ENCODE measurements around the gene KLHL29.

KLHL29 gene

DNA sequence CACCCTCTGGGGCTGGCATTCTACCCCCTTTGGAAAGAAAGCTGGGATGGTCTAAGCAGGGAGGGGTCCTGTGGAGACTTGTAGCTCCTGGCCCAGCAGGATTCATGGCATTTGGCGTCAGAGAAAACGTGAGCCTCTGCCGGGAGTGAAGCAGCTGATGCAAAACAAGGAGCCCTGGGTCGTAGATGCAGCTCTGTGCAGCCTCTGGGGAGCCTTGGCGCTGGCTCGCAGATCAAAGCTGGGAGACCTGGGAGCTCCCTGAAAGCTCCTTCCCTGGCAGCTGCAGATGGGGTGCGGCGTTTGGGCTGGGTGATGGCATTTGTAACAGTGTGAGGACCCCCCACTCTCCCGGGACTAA lies 148.3 kb downstream of the KLHL29 start:
- TF ChIP-seq, protein P1, sequence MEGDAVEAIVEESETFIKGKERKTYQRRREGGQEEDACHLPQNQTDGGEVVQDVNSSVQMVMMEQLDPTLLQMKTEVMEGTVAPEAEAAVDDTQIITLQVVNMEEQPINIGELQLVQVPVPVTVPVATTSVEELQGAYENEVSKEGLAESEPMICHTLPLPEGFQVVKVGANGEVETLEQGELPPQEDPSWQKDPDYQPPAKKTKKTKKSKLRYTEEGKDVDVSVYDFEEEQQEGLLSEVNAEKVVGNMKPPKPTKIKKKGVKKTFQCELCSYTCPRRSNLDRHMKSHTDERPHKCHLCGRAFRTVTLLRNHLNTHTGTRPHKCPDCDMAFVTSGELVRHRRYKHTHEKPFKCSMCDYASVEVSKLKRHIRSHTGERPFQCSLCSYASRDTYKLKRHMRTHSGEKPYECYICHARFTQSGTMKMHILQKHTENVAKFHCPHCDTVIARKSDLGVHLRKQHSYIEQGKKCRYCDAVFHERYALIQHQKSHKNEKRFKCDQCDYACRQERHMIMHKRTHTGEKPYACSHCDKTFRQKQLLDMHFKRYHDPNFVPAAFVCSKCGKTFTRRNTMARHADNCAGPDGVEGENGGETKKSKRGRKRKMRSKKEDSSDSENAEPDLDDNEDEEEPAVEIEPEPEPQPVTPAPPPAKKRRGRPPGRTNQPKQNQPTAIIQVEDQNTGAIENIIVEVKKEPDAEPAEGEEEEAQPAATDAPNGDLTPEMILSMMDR (IDR thresholded peaks at IDR 0.05; ENCODE audit: low read depth, low read length, missing control alignments) = no peak
- DNase-seq (ENCODE audit: low read depth) = no peak
- H3K4me3 ChIP-seq (ENCODE audit: low read depth, low read length) = no peak overlapping the region

DNA sequence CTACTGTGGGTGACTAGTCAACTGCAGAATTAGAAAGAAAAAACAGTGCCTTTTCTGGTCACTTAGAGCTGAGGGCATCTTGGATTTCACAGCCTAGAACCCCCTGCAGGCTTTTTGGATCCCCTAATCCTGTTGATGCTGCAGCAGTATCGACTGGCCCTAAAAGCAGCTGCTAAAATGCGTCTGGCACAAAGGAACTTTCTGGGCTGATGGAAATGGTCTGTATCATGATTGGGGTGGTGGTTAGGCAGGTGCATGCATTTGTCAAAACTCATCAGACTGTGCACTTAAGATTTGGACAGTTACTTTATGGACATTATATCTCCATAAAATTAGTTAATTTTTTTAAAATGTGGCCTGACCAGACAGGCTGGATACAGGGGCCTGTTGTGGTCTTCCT lies 149.8 kb downstream of the KLHL29 start:
- no peak overlapping the region for H3K4me3 ChIP-seq (ENCODE audit: low read depth, low read length)
- no peak for DNase-seq (ENCODE audit: low read depth)
- TF ChIP-seq, protein P1 (IDR thresholded peaks at IDR 0.05; ENCODE audit: low read depth, low read length, missing control alignments) = no peak

DNA sequence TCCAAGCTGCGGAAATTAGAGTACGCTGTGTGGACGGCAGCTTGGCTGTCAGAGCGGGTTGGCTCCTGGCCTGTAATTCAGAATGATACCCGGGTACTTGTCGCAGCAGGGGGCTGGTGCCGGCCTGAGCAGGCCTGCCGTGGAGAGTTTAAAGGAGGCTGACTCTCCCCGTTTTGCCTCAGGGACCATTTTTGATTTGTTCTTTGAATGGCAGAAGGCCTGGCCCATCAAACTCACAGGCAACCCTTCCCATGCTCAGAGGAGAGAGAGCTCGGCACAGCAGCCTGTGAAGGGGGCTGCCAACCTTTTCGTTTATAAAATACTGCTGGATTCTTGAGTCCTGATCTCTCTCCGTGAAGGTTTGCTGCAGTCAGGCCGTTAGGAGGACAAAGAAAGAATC lies 151.3 kb downstream of the KLHL29 start:
- TF ChIP-seq, protein P1 (IDR thresholded peaks at IDR 0.05; ENCODE audit: low read depth, low read length, missing control alignments) = no peak
- H3K4me3 ChIP-seq (ENCODE audit: low read depth, low read length) = no peak overlapping the region
- DNase-seq (ENCODE audit: low read depth) = no peak

DNA sequence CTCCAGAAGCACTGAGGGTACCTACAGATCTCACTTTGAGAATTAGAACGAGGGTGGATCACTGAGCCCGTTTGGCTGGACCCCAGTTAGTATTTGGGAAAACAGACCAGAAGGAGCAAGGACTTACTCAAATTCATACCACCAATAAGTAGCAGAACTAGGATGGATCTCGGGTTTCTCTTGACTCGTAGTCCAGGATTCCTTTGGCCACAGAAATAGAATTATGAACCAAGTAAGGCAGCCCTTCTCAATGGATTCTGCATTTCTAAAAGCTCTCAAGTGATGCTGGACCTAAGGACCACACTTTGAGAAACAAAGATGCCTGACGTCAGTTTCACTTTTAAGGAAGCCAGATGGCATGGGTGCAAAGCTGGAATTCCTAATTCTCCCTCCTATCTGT lies 153.0 kb downstream of the KLHL29 start:
- no peak for DNase-seq (ENCODE audit: low read depth)
- TF ChIP-seq, protein P1 (IDR thresholded peaks at IDR 0.05; ENCODE audit: low read depth, low read length, missing control alignments) = no peak
- H3K4me3 ChIP-seq (ENCODE audit: low read depth, low read length) = no peak overlapping the region

DNA sequence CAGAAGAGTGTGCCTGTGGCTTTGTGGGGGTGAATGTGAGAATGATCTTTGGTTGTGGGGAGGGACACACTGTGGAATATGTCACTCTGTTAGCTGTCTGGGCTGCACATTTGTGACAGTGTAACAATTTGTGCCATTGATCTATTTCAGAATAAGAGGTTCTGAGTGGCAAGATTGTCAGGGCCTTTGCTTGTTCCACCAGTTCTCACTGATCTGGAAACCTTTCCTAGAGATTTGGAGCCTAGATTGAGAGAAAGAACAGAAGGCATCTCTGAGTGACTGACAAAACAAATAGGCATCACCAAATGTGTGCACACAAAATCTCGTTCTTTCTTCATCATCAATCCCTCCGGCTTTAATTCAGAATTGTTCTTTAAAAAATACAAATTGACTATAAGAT lies 153.6 kb downstream of the KLHL29 start:
- DNase-seq (ENCODE audit: low read depth) = no peak
- H3K4me3 ChIP-seq (ENCODE audit: low read depth, low read length) = no peak overlapping the region
- TF ChIP-seq, protein P1 (IDR thresholded peaks at IDR 0.05; ENCODE audit: low read depth, low read length, missing control alignments) = no peak

DNA sequence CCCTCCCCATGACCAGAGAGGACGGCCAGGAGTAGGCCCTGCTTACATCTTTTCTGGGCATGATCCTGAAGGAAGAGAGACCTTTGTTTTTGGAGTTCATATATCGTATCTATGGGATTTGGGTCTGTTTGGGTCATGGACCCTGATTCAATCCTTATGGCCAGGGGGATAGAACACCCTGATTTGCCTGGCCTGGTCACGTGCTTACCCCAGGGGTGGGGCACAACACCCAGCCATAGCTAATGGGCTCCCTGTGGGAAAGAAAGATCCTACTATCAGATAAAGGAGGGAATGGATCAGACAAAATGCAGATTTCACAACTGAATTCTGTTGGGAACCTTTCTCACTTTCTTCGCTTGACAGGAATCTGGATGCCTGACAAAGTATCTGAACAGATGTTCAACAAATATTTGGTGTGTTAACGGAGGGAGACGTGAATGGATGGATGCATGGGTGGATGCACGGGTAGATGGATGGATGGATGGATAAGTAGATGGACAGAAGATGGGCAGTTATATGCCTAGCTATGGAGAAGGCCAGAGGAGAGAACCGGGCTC lies 155.9 kb downstream of the KLHL29 start:
- no peak for DNase-seq (ENCODE audit: low read depth)
- TF ChIP-seq, protein P1 (IDR thresholded peaks at IDR 0.05; ENCODE audit: low read depth, low read length, missing control alignments) = no peak
- no peak overlapping the region for H3K4me3 ChIP-seq (ENCODE audit: low read depth, low read length)

DNA sequence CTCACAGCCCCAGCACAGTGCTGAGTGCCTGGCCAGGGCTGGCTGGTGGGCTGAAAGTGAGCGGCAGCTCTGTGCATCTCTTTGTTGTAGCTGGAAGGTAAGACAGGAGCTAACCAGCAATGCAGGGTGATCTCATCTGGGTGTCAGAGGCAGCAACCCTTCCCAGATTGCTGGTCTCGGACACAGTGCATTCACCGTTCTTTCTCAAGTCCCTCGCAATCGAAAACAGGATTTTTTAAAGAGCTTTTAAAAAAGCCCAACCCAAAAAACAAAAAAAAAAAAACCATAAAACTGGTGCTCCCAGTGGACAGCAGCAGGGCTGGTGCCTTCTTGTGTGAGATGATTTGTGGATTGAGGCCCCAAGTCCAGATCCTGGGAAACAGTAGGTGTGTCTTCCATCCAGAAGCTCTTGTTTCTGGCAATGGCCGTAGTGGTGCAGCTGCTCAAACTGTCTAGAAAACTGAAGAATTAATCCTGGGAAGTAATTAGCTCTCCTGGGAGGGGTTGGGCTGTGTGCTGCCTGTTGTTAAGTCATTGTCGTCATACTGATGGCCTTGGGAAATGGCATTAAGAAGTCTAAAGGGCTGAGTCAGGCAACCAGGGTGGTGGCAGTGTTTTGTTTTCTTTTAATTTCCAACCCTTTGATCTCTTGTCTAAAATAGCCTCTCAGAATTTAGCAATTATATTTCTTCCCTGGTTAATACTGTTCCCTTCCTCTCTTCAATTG lies 156.7 kb downstream of the KLHL29 start:
- TF ChIP-seq, protein P1 (IDR thresholded peaks at IDR 0.05; ENCODE audit: low read depth, low read length, missing control alignments) = no peak

More for the DNA sequence above, 156.7 kb downstream of the KLHL29 start:
- no peak for DNase-seq (ENCODE audit: low read depth)
- no peak overlapping the region for H3K4me3 ChIP-seq (ENCODE audit: low read depth, low read length)
